ENCODE measurements around the gene RPN1. TPM values are rescaled to one million over a fixed set of nuclear protein-coding genes. Genes with fewer than 3 reads are reported as not detected.
A peak's percentile ranks its signal among the peaks of the same experiment; 100 is the strongest.
"Not testable (repeated sequence)": the region's sequence is repeated elsewhere in the genome, so short reads cannot be mapped to it uniquely, and the experiment has no call there.

The RPN1 gene
- total RNA-seq, 4 donors from 2014 or later: 87.5 to 185 (median 152) TPM

DNA sequence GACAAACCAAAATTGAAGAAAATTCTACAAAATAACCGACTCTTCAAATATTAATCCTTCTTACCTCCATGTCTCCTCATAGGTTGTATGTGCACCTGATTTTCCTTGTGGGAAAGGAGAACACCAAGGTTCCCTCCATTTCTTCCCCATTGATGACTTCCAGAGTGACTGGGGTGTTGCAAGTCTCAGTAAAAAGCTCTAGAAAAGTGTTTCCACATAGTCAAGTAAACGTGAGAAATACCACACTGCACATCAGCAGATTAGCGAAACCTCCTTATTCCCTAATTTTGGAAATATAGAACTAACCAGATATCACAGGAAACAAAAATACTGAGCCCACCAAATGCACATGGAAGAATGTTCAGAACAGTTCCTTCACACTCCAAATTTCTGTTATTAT, 4.9 kb upstream of the RPN1 start:
- DNase-seq: no peak
- no peaks in the 10 kb centered on the region for H3K36me3 ChIP-seq
- H3K9me3 ChIP-seq: no peaks in the 10 kb centered on the region
- H3K4me3 ChIP-seq: no peak overlapping the region
- H3K27me3 ChIP-seq: no peaks in the 10 kb centered on the region
- H3K4me1 ChIP-seq: peaks cover 0 to 6% (median 0%) of the 10 kb centered on the region in 4 donors
- no peak overlapping the region for H3K27ac ChIP-seq
- TF ChIP-seq, protein P1, sequence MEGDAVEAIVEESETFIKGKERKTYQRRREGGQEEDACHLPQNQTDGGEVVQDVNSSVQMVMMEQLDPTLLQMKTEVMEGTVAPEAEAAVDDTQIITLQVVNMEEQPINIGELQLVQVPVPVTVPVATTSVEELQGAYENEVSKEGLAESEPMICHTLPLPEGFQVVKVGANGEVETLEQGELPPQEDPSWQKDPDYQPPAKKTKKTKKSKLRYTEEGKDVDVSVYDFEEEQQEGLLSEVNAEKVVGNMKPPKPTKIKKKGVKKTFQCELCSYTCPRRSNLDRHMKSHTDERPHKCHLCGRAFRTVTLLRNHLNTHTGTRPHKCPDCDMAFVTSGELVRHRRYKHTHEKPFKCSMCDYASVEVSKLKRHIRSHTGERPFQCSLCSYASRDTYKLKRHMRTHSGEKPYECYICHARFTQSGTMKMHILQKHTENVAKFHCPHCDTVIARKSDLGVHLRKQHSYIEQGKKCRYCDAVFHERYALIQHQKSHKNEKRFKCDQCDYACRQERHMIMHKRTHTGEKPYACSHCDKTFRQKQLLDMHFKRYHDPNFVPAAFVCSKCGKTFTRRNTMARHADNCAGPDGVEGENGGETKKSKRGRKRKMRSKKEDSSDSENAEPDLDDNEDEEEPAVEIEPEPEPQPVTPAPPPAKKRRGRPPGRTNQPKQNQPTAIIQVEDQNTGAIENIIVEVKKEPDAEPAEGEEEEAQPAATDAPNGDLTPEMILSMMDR (IDR thresholded peaks at IDR 0.05): no peak
- no peak for TF ChIP-seq POLR2A (IDR thresholded peaks at IDR 0.05)

DNA sequence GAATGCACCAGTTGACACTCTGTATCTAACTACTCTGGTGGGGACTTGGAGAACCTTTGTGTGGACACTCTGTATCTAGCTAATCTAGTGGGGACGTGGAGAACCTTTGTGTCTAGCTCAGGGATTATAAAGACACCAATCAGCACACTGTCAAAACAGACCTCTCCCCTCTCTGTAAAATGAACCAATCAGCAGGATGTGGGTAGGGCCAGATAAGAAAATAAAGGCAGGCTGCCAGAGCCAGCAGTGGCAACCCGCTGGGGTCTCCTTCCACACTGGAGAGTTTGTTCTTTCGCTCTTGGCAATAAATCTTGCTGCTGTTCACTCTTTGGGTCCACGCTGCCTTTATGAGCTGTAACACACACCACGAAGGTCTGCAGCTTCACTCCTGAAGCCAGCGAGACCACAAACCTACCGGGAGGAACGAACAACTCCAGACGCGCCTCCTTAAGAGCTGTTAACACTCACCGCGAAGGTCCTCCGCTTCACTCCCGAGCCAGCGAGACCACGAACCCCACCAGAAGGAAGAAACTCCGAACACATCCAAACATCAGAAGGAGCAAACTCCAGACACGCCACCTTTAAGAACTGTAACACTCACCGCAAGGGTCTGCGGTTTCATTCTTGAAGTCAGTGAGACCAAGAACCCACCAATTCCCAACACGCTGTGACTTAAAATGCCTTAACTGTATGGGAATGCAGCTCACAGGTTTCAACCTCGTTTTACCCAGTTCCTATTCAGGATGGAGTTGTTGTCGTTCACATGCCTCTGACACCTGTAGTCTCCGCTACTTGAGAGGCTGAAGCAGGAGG, 3.6 kb upstream of the RPN1 start:
- H3K4me1 ChIP-seq, H3K27me3 ChIP-seq, DNase-seq, H3K9me3 ChIP-seq, H3K36me3 ChIP-seq, H3K27ac ChIP-seq: not testable (repeated sequence)
- H3K4me3 ChIP-seq: peak overlapping the region; percentile 15 to 34 (median 28)

DNA sequence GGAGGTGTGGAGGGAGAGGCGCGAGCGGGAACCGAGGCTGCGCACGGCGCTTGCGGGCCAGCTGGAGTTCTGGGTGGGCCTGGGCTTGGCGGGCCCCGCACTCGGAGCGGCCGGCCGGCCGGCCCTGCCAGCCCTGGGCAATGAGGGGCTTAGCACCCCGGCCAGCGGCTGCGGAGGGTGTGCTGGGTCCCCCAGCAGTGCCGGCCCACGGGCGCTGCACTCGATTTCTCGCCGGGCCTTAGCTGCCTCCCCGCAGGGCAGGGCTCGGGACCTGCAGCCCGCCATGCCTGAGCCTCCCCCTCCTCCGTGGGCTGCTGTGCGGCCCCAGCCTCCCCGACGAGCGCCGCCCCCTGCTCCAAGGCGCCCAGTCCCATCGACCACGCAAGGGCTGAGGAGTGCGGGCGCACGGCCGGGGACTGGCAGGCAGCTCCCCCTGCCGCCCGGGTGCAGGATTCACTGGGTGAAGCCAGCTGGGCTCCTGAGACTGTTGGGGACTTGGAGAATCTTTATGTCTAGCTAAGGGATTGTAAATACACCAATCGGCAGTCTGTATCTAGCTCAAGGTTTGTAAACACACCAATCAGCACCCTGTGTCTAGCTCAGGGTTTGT, 2.9 kb upstream of the RPN1 start:
- not testable (repeated sequence) for H3K27me3 ChIP-seq, H3K9me3 ChIP-seq, H3K4me1 ChIP-seq, H3K36me3 ChIP-seq
- peak overlapping the region; percentile 3 to 55 (median 24) for H3K4me3 ChIP-seq
- TF ChIP-seq, protein P1 (IDR thresholded peaks at IDR 0.05): peak in 3 of 6 experiments; percentile 10 to 30 (median 27)
- peak in 1 of 3 donors; percentile 67 for DNase-seq
- H3K27ac ChIP-seq: peak overlapping the region in 1 of 4 donors; percentile 39

DNA sequence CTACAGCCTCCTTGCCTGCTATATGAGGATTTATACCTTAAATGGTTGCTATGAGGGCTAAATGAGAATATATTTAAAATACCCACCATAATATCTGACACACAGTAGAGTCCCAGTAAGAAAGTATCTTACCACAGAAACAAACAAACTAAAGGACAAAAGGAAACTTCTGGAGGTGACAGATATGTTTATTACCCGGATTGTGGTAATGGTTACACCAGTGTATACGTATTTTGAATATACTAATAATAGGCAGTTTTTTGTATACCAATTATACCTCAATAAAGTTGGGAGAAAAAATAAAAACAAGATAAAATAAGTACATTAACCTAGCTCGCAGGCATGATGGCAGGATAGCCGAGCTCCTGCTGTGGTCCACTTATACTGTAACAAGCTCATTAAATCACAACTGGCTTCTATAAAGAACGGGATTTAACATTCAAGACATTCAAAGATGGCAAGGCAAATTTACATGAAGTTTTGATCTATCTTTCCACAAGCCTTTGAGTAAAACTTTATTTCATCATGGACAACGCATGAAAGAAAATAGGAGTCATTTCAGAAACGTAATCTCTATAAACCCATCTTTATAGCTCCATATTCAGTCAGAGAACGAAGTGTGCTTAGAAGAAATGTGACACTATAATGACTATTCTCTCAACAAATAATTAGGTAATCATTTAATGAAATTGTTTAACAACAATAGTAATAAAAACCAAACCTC, 1.5 kb downstream of the RPN1 start:
- TF ChIP-seq, protein P1 (IDR thresholded peaks at IDR 0.05): no peak
- no peak for TF ChIP-seq POLR2A (IDR thresholded peaks at IDR 0.05)
- Histone ChIP-seq H3K27me3 (no peaks in the 10 kb centered on the region), H3K4me1 (peaks cover 0 to 16% (median 2%) of the 10 kb centered on the region in 4 donors), H3K36me3 (peaks cover 0 to 12% (median 0%) of the 10 kb centered on the region in 3 donors), H3K27ac (peak overlapping the region in 1 of 4 donors; percentile 93), H3K9me3 (no peaks in the 10 kb centered on the region), H3K4me3 (peak overlapping the region; percentile 80 to 100 (median 93))
- no peak for DNase-seq

DNA sequence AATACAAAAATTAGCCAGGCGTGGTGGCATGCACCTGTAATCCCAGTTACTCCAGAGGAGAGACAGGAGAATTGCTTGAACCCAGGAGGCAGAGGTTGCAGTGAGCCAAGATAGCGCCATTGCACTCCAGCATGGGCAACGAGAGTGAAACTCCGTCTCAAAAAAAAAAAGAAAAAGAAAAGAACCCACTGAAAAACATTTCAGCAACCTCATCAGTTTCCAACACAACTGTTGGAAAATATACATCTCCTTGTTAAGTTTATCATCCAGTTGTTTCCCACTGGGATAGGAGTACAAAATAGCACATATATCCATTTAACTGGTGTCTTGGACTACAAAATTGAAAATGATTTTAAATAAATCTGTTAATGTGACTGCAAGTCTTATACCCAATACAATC, 2.2 kb downstream of the RPN1 start:
- Histone ChIP-seq H3K27me3 (no peaks in the 10 kb centered on the region), H3K36me3 (peaks cover 0 to 19% (median 0%) of the 10 kb centered on the region in 3 donors), H3K27ac (no peak overlapping the region), H3K9me3 (no peaks in the 10 kb centered on the region), H3K4me1 (peaks cover 0 to 16% (median 2%) of the 10 kb centered on the region in 4 donors), H3K4me3 (peak overlapping the region in 1 of 4 donors; percentile 26)
- DNase-seq: no peak
- no peak for TF ChIP-seq POLR2A (IDR thresholded peaks at IDR 0.05)
- TF ChIP-seq, protein P1 (IDR thresholded peaks at IDR 0.05): no peak
